Measurements from ENCODE around the gene SCNN1A.
A peak's percentile ranks its signal among the peaks of the same experiment; 100 is the strongest.

SCNN1A gene

DNA sequence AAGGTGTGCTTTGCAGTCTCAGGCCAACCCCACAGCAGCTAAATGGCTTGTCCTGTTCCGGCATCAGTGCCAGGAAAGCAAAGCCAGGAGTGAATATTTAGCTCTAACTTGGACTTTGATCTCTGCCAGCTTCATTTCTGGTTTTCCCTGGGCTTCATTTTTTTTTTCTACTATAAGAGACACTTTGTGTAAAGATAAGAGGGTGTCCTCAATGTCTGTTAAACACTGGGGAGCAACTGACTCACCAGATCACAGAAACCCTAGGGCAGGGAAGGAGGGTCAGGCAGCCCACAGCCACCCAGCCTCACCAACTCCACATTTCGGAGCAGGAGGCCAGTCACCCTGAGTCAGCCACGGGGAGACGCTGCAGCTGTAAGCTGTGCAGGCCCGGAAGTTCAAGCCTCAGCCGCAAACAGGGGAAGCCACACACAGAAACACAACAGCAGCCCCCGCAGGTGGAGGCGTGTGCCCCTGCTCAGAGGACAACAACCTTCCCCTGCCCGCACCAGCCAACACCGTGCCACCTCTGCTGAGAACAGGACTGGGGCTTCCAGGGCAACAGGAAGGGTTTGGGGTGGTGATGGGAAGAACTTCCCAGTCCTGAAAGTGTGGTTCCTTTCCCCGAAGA, 39.8 kb downstream of the SCNN1A start:
- DNase-seq (ENCODE audit: low read depth in 3 of 3, low spot score in 1 of 3) = peak; percentile 64 to 74 (median 67)

DNA sequence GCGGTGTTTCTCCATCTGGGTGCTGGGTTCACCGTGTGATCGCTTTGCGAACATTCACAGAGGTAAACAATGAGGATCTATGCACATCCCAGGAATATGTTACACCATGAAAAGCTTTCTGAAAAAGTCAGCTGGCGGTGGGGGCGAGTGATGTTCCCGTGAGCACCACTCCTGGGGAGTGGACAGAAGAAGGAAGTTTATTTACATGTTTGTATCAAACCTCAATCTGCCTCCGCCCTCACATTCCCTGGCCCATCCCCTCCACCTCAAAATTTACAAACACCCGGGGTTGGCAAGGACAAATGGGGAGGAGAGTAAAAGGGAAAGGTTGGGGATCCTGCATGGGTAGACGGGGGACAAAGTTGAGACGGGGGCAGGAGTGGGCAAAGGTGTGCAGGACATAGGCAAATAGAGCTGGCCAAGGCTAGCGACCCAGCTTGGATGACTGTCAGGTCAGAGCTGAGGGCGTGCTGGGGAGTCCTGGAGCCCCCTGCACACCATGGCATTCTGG, 40.4 kb downstream of the SCNN1A start:
- no peak for DNase-seq (ENCODE audit: low read depth in 3 of 3, low spot score in 1 of 3)

DNA sequence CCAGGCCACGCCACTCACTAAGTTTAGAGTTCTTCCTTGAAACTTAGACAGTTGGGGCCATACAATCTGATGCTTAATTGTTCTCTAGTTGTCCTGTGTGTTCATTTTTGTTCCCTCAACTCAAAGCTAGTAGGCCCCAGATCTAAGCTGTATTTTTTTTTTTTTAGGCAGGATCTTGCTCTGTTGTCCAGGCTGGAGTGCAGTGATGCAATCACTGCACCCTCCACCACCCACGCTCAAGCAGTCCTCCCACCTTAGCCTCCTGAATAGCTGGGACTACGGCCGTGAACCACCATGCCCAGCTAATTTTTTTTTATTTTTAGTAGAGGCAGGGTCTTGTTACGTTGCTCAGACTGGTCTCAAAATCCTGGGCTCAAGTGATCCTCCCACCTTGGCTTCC, 41.0 kb downstream of the SCNN1A start:
- no peak for DNase-seq (ENCODE audit: low read depth in 3 of 3, low spot score in 1 of 3)

DNA sequence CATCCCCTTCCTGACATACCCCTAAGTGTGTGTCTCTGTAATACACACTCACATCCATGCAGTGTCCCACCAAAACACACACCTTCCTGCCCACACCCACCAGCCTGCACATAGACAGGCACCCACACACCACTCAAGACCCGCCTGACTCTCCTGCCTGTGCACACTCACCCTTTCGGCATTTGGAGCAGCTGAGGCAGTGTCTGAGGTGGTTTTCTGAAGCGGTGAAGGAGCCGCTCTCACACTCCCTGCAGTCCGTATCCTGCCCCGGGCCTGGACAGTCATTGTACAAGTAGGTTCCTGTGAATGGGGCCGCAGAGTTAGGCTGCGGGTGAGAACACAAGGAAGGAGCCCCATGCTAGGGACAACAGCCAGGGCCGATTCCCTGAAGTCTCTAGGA, 41.8 kb downstream of the SCNN1A start:
- no peak for DNase-seq (ENCODE audit: low read depth in 3 of 3, low spot score in 1 of 3)

DNA sequence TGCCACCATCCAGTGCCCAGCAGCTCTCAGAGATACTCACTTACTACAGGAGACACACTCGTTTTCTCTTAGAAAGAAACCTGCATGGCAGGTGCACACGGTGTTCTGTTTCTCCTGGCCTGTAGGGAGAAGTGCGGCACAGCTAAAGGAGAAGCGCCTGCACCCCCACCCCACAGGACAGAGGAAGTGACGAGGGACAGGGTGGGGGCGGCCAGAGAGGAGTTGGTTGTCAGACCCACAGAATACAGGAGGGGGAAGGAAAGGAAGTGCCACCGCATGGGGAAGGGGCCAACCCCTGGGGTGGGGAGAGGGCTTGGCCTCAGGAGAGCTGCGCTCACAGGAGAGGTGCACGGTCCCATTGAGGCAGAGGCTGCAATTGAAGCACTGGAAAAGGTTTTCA, 42.3 kb downstream of the SCNN1A start:
- no peak for DNase-seq (ENCODE audit: low read depth in 3 of 3, low spot score in 1 of 3)

DNA sequence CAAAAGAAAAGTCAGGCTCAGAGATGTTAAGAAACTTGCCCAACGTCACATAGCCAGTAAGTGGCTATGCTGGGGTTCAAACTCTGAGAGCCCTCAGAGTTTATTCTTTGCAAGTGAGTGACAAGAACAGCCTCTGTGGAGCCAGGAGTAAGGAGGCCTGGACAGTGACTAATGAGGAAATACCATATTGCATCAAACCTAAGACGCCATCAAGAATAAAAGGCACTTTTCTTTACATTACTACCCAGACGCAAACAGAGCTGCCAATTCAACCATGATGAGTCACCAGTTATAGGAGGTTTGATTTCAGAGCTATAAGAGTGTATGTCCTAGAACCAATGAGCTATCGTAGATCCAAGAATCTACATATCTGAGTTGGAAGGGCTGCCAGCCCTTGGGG, 42.9 kb downstream of the SCNN1A start:
- no peak for DNase-seq (ENCODE audit: low read depth in 3 of 3, low spot score in 1 of 3)

DNA sequence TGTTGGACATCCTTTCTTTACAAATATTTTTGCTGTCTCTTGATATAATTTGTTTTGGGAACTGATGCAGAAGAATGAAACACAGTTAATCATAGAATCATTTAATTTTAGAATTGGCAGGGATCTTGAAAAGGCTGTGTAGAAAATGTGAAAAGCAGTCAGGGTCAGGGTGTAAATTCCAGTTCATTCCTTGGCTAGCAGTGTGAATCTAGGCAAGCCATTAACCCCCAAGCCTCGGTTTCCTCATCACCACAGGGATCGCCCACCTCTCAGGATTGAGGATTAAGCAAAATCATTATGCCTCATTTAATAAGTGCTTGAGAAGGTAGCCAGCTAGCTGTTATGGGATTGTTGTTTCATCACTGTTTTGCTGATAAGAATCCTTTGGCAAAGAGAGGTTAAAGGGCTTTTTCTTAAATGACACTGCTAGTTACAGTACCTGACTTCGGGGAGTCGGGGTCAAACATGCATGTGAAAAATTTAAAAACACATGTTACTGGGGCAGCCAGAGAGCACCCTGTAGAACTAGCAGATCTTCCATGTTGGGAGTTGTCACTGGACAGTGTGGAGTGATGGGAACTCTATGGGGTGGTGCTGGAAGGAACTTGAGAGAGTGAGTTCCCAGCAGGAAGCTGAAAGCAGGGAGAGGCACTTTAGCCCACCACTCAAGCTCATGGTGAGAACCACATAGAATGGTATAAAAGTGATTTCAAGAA, 44.2 kb downstream of the SCNN1A start:
- no peak for DNase-seq (ENCODE audit: low read depth in 3 of 3, low spot score in 1 of 3)

DNA sequence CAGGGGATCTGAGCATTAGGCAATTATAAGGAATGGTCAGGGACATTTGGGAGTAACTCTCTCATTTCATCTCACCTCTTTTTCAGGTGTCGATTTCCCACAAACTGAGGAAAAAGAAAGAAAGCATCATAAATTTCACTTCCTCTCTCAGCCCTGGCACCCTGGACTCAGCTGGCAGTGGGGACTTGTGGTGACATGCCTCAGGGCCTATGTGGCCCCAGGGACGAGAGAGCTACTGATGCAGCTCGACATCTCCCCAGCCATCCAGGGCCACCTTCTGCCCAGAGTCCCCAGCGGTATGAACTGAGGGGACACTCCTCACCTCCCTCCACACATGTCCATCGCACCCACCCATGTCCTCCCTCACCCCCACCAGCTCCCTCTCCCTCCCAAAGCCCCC, 45.2 kb downstream of the SCNN1A start:
- no peak for DNase-seq (ENCODE audit: low read depth in 3 of 3, low spot score in 1 of 3)

DNA sequence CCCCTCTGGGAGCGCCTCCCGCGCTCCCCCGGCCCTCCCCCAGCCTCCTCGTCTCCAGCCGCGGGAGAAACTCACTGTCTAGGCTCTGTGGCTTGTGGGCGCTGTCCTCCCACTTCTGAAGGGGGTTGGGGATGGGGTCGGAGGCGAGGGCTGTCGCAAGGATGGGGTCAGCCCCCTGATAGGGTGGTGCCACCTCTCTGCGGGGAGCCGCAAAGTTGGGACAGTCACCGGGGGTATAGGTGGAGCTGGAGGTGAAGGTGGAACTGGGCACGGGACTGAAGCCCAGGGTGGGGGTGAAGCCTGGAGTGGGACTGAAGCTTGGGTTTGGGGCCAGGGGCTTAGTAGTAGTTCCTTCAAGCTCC, 45.7 kb downstream of the SCNN1A start:
- DNase-seq (ENCODE audit: low read depth in 3 of 3, low spot score in 1 of 3) = no peak

DNA sequence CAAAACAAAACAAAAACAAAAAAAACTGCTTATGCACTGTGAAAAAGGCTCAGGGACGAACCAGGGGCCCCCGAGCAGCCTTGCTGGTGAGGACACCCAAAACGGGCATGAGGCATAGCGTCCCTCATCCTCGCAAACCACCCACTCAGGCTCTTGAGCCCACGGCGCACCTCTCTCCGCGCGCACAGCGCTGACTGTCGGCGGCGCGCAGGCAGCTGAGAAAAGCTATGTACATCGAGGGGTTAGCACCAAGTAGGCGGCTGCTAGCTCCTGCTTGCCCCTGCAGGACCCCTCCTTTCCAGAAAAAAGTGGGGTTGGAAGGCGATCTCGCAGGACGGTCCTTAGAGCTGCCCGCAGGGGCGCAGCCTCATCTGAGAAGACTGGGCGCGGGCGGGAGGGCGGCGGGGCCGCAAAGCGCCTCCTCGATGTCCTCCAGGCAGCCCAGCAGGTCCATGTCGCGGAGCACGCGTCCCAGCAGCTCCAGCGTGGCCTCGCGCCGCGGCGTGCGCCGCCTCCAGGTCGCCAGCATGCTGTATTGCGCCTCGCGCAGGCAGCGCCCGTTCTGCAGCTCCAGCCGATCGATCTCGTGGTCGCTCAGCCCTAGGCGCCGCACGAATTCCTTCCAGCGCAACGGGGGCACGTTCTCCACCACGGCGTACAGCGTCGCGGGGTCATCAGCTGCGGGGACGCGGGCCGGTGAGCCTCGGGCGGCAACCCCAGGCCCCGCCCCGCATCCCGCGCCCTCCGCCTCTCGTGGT, 46.2 kb downstream of the SCNN1A start:
- DNase-seq (ENCODE audit: low read depth in 3 of 3, low spot score in 1 of 3) = no peak

DNA sequence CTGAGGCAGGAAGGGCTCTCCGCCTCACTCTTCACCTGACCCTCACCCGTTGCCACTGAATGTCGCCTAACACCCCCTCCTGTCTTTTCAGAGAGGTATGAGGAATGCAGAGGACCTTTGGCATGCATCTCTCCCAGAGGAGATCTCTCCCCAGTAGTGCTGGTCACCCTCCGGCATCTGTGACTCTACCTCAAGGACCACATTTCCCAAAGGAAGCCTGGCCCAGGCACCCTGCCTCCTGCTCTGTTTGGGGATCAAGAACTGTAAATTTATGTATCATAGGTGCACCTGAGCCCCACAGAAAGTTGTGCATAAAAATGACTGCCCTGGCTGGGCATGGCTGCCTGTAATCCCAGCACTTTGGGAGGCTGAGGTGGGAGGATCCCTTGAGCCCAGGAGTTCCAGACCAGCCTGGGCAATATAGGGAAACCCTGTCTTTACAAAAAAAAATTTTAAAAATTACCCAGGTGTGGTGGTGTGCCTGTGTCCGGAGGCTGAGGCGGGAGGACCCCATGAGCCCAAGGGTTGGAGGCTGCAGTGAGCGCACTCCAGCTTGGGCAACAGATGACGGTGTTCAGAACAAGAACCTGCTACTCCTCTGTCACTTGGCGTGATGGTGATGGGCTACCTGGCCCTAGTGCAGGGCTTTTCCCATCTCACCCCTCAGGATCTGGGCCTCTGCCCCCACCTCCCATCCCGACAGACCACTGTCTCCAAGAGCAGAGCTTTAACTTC, 47.2 kb downstream of the SCNN1A start:
- no peak for DNase-seq (ENCODE audit: low read depth in 3 of 3, low spot score in 1 of 3)

DNA sequence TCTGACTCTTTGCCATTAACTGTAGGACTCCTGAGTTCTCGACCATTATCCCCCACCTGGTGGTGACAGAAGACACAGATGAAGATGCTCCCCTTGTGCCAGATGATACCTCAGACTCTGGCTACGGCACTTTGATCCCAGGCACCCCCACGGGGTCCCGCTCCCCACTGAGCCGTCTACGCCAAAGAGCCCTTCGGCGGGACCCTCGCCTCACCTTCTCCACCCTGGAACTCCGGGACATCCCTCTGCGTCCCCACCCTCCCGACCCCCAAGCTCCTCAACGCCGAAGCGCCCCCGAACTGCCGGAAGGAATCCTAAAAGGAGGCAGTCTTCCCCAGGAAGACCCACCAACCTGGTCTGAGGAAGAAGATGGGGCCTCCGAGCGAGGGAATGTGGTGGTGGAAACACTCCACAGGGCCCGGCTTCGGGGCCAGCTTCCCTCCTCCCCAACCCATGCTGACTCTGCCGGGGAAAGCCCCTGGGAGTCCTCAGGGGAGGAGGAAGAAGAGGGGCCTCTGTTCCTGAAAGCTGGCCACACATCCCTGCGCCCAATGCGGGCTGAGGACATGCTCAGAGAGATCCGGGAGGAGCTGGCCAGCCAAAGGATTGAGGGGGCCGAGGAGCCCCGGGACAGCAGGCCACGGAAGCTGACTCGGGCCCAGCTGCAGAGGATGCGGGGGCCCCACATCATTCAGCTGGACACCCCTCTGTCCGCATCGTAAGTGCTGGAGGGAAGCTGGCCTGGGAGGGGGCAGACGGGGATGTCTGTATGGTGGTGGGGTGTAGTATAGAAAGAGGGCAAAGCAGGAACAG, 47.9 kb downstream of the SCNN1A start:
- DNase-seq (ENCODE audit: low read depth in 3 of 3, low spot score in 1 of 3) = no peak

DNA sequence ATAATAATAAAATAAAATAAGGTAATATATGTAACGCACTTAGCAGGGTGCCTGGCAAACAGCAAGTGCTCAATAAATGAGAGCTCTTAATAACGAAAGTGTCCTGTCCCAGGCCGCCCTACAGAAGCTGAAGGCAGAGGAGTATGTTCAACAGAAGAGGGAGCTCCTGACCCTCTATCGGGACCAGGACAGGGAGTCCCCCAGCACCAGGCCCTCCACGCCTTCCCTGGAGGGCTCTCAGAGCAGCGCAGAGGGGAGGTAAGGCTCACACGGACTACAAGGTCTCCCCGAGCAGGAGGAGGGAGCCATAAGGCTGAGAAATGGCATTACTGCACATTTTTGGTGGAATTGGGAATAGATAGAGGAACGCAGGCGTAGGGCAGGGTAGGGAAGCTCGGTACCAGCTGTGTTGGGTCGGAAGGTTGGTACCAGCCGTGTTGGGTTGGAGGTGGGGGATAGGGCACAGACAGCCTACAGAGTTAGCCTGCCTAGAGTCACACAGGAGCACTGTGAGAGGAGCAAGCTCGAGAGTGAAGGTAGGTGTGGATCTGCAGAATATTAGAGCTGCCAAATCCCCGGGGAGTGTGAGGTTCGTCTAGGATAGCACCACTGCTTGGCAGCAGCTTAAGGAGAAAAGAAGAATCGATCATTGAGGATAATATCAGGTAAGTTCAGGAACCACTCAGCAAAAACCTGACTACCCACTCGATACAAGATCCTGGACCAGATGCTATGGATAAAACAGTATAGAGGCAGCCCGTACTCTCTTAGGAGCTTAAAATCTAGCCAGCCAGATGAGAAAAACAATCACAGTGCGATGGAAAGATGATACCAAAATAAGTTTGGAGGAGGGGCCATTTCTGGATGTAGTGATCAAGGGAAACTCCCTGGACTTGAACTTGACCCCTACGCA, 48.8 kb downstream of the SCNN1A start:
- no peak for DNase-seq (ENCODE audit: low read depth in 3 of 3, low spot score in 1 of 3)

DNA sequence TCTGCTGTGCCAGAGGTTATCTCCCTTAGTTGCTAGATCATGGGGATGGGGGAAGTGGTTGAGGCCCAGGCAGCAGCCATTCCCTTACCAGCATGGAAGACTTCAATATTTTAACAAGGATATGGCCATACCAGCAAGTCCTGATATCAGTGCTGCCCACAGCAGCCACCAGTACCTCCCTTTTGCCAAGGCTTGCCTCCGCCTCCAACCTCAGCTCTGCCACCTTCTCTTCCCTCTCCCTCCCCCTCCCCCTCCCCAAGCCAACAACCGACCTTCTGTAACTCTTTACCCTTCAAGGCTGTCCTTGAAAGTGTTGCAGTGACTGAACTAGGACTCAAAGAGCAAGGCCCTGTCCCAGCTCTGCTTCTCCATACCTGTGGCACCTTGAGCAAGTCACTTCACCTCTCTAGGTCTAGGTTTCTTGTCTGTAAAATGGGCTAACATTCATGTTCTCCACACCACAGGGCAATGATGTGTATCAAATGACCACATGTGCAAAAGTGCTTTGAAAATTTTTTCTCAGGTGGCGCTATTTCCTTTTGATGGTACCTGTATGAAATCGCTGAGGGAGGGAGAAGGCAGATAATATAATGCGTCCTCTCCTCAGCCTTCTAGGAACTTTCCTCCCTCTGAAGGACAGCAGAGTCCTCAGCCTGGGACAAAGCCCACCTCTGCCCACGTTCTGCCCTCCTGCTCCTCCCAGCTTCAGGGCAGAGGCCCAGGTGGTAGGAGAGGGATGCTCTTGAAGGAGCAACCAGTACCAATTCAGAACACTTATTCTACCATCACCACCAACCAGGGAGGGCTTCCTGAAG, 50.2 kb downstream of the SCNN1A start:
- no peak for DNase-seq (ENCODE audit: low read depth in 3 of 3, low spot score in 1 of 3)

DNA sequence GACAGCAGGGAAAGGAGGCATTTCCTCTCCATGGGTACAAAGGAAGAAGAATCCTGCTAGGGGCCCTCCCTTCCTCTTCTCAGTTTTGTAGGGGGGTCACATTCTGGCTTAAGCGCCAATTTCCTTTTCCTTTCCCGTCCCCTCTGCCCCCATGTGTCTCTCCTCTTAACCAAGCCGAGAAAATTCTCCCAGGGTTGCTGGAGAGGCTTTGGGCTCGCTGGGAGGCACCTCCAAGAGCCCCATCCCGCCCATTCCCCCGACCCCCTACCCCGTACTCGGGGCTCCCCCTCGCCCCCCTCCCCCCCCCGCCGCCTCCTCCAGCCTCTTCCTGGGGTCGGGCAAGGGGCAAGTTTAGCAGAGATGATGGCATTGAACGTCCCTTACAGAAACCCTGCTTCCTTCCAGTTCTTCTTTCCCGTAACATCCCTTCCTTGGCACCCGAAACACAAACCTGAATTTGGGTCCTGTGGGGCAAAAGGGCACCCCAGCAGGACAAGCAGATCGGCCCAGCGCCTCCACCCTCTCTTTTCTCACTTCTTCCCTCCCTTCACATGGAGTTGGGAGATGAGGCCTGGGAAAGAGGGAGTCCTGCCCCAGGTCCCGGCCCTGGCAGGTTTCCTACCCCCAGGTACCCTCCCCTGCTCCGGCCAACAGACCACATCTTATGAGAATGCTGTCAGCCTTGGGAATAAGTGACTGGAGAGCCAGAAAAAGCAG, 51.2 kb downstream of the SCNN1A start:
- DNase-seq (ENCODE audit: low read depth in 3 of 3, low spot score in 1 of 3) = no peak

DNA sequence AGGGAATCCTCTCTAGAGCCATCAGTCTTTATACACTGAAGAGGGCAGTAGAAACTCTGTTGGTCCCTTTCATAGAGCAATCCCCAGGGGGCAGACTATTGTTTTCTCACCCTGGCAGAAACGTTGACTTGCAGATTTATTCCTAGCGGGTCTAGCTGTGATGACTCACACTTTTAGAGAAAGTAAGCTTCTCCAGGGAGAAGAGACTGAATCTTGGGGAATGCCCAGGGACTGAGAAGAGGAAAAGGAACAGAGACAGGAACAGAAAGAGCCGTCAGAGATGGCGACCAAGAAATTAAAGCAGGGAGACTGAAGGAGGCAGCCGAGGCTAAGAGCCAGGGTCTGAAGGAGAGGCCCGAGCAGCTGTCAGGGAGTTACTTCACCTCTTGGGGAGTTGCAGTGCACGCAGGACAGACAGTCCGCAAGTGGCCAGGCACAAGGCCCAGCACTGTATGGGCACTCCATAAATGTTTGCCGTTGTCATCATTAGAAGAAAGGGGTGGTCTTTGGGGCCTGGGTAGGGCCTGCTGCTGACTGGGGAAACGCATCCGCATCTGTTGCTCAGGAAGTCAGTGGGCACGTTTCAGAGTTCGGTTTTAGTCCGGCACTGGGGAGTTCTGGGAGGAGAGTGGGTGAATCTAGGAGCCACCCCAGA, 51.9 kb downstream of the SCNN1A start:
- DNase-seq (ENCODE audit: low read depth in 3 of 3, low spot score in 1 of 3) = no peak

DNA sequence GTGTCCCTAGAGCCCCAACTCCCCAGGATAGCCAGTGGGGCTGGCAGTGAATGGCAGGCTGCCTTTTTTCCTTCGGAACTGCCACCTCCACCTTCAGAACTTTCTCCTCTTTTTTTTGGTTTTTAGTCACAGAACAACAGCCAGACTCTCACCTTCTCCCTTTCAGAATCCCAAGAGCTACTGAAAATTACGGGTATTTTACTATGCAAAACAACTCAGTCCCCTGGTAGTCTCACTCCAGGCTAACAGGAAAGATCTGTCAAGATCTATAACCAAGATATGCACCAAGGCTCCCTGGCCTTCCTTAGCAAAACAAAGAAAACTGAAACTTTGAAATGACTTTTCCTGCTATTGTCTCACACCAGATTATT, 52.4 kb downstream of the SCNN1A start:
- DNase-seq (ENCODE audit: low read depth in 3 of 3, low spot score in 1 of 3) = no peak

DNA sequence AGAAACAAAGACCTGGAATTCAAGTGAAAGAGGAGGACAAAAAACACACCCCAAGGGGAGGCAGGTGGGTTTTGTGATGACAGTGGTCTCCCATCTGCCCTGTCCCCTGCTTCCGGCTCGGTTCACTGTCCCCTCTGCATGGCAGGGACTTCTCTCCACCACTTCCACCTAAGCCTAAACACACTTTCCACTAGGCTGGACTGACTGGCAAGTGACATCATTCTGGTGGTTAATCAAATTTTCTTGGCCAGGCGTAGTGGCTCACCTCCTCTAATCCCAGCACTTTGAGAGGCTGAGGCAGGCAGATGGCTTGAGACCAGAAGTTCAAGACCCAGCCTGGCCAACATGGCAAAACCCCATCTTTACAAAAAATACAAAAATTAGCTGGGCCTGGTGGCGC, 53.0 kb downstream of the SCNN1A start:
- DNase-seq (ENCODE audit: low read depth in 3 of 3, low spot score in 1 of 3) = no peak

All from stimulated activated CD4-positive, alpha-beta T cell treated with anti-CD3 and anti-CD28 coated beads, TNF-alpha, amount 100 ng/mL, for 1 hour (primary cell).